GM12875 (cell line): ENCODE results near the gene WNK1.
"Not testable (repeated sequence)": the region's sequence is repeated elsewhere in the genome, so short reads cannot be mapped to it uniquely, and the experiment has no call there.

Experiments
- H3K4me3 ChIP-seq: one replicate; pipeline ENCODE4 v1.5.1; 2011; ENCODE audit warnings: low read depth, low read length, control low read depth
- CTCF ChIP-seq: IDR thresholded peaks from 2 replicates; pipeline ENCODE4 v1.5.1; 2011; ENCODE audit warnings: low read depth, mild to moderate bottlenecking, control low read depth, inconsistent platforms, low read length, moderate library complexity, borderline replicate concordance; ENCODE audit not compliant: insufficient read depth

WNK1 gene

GRCh38 chr12:751999-752694 is at the start of gene WNK1:
Gene WNK1 (plus strand): TSS chr12:752579. CDS start chr12:753566, 987 bp downstream.
- TF ChIP-seq CTCF = no peak
- H3K4me3 ChIP-seq = peak within 1 kb of the TSS; percentile 92

GRCh38 chr12:704516-705242 is 47.7 kb upstream of the WNK1 start:
- TF ChIP-seq CTCF = no peak
- no peak overlapping the region for H3K4me3 ChIP-seq

GRCh38 chr12:708084-708483 is 44.3 kb upstream of the WNK1 start:
- not testable (repeated sequence) for H3K4me3 ChIP-seq

GRCh38 chr12:709455-710020 is 42.8 kb upstream of the WNK1 start:
- TF ChIP-seq CTCF = no peak
- no peak overlapping the region for H3K4me3 ChIP-seq

GRCh38 chr12:712172-712863 is 40.1 kb upstream of the WNK1 start:
- no peak overlapping the region for H3K4me3 ChIP-seq
- TF ChIP-seq CTCF = no peak

- H3K4me3 ChIP-seq = no peak overlapping the region
- TF ChIP-seq CTCF = no peak
These were observed 39.0 kb upstream of the WNK1 start for GRCh38 chr12:713281-713875.

GRCh38 chr12:716506-716905 is 35.9 kb upstream of the WNK1 start:
- H3K4me3 ChIP-seq = no peak overlapping the region
- TF ChIP-seq CTCF = no peak
